Ovary (tissue), 3 donors: ENCODE data around the gene SEMA5A.

Experiments
- CTCF ChIP-seq, 3 donors: fragments of 450-650 bp in 2 of 3; fragments of 200-600 bp in 1 of 3; IDR thresholded peaks; one replicate each; pipeline versions ENCODE4 v1.5.1 to v1.8.0; 2016 to 2022; ENCODE audit warnings: antibody characterized with exemption in 3 of 3, mild to moderate bottlenecking in 1 of 3
- EP300 ChIP-seq: sonication (generic); formaldehyde crosslinking; IDR thresholded peaks from one replicate; pipeline ENCODE4 v1.6.1; 2017; ENCODE audit warnings: antibody characterized with exemption
- POLR2A ChIP-seq: fragments of 450-650 bp; IDR thresholded peaks from one replicate; pipeline ENCODE4 v1.6.1; 2017; ENCODE audit warnings: antibody characterized with exemption, mild to moderate bottlenecking, moderate library complexity
- donor health status: DM: no; HTN: no; CAD: no.

- TF ChIP-seq CTCF (IDR thresholded peaks at IDR 0.05) (no peak), POLR2A (no peak), EP300 (no peak)
Observed at GRCh38 chr5:9373571-9373970, 172.3 kb downstream of the SEMA5A start.
